Activated T-cell treated with anti-CD3 and anti-CD28 coated beads, Interleukin-2, amount 50 U/mL, for 4 hours (primary cell): ENCODE measurements around the gene DIABLO. TPM values are rescaled to one million over a fixed set of nuclear protein-coding genes. Genes with fewer than 3 reads are reported as not detected.

Experiments used
- ATAC-seq, 2 donors: fragments of 200-7000 bp; cut with Tn5 transposase; one replicate each; pipeline ENCODE4 v1.10.0; 2021
- DNase-seq: peaks from one replicate; pipeline ENCODE4 v3.0.0-alpha.2; 2020
- H3K27me3 Mint-ChIP-seq: one replicate; pipeline ENCODE4 v1.8.0; 2021; ENCODE audit warnings: low read depth, mixed read lengths
- H3K36me3 Mint-ChIP-seq: one replicate; pipeline ENCODE4 v1.8.0; 2022; ENCODE audit warnings: mixed read lengths; ENCODE audit not compliant: insufficient read depth
- H3K4me1 Mint-ChIP-seq: one replicate; pipeline ENCODE4 v1.8.0; 2021; ENCODE audit warnings: low read depth, mixed read lengths
- H3K4me3 Mint-ChIP-seq: one replicate; pipeline ENCODE4 v1.8.0; 2021; ENCODE audit warnings: mild to moderate bottlenecking, moderate library complexity, mixed read lengths
- H3K9me3 Mint-ChIP-seq: one replicate; pipeline ENCODE4 v1.8.0; 2021; ENCODE audit warnings: mixed read lengths
- total RNA-seq, 3 donors: library from RNA; stranded (reverse); gene quantifications; one replicate each; pipeline ENCODE4 v1.2.1, GENCODE V29; 2021

Gene DIABLO
- total RNA-seq, 3 donors from 2014 or later, result 66.4 to 75.3 (median 72.5) TPM

DNA sequence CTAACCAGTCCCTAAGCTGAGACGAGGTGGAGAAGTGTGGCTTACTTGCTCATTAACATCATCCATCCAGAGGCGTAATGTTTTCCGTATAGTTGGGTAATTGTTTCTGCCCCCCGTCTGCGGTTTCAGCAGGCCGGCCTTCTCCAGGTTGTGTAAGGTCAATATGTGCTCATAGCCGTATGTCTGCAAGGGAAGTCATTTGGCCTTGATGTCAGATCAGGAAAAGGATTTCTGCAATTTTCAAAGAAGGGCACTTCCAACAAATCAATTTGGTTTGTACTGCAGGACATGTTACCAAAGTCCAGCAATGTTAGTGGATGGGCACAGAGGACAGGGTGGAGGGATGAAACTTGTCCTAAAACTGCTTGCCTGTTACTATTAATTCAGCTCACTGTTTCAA, 9.9 kb upstream of the DIABLO start:
- H3K4me1 Mint-ChIP-seq, result peaks cover 6% of the 10 kb centered on the region
- H3K27me3 Mint-ChIP-seq, result no peaks in the 10 kb centered on the region
- no peaks in the 10 kb centered on the region for H3K9me3 Mint-ChIP-seq
- no peak overlapping the region for H3K4me3 Mint-ChIP-seq
- no peak for ATAC-seq
- no peak for DNase-seq
- H3K36me3 Mint-ChIP-seq, result peaks cover 30% of the 10 kb centered on the region

DNA sequence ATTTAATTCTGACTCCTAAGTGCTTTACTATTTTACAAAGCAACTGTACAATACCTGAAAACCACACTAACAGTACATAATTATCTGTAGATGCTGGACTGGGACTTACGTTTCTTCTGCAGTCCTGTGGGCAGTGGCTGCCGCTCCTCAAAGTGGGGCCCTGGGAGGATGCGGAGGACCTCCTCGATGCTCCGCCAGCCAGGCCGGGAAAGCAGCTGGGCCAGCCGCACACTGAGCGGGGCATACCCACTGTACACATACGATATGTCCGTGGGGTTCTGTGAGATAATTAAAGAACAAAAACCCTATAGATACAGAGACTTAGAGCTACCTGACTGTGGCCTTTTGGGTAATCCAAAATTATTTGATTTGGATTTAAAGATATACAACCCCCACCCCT, 6.8 kb upstream of the DIABLO start:
- ATAC-seq (no peak), DNase-seq (no peak)
- no peak overlapping the region for H3K4me3 Mint-ChIP-seq
- H3K9me3 Mint-ChIP-seq, result no peaks in the 10 kb centered on the region
- peaks cover 20% of the 10 kb centered on the region for H3K36me3 Mint-ChIP-seq
- peaks cover 7% of the 10 kb centered on the region for H3K4me1 Mint-ChIP-seq
- no peaks in the 10 kb centered on the region for H3K27me3 Mint-ChIP-seq

- no peaks in the 10 kb centered on the region for H3K27me3 Mint-ChIP-seq
- ATAC-seq, result no peak
- H3K4me1 Mint-ChIP-seq, result peaks cover 16% of the 10 kb centered on the region
- H3K36me3 Mint-ChIP-seq, result peaks cover 15% of the 10 kb centered on the region
- no peak overlapping the region for H3K4me3 Mint-ChIP-seq
- no peak for DNase-seq
- H3K9me3 Mint-ChIP-seq, result no peaks in the 10 kb centered on the region
Measured at GRCh38 chr12:122230798-122231197, 4.9 kb upstream of the DIABLO start.

- peak overlapping the region; percentile 70 for H3K4me3 Mint-ChIP-seq
- ATAC-seq (no peak), DNase-seq (no peak)
- H3K4me1 Mint-ChIP-seq, result peaks cover 35% of the 10 kb centered on the region
- peaks cover 20% of the 10 kb centered on the region for H3K36me3 Mint-ChIP-seq
- no peaks in the 10 kb centered on the region for H3K9me3 Mint-ChIP-seq
- no peaks in the 10 kb centered on the region for H3K27me3 Mint-ChIP-seq
Measured at GRCh38 chr12:122228092-122228491, 2.2 kb upstream of the DIABLO start.

DNA sequence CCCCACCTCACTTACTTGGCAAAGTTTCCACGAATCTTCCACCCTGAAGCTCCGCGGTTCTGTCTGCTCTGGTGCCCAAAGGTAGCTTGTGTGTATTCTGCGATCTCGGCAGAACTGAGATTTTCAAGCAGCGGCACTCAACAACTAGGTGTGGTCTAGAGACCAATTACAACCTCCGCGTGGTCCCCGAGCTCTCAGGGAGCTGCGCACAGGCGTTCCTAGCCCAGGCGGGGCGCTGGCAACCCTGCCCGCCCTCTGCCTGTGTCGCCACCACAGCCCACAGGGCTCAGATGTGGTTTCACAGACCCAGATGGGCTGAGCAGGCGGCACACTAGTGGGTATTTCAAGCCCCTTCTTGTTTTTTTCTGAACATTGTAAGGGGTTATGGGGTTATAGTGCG, 1.5 kb upstream of the DIABLO start:
- peak; percentile 30 for DNase-seq

DNA sequence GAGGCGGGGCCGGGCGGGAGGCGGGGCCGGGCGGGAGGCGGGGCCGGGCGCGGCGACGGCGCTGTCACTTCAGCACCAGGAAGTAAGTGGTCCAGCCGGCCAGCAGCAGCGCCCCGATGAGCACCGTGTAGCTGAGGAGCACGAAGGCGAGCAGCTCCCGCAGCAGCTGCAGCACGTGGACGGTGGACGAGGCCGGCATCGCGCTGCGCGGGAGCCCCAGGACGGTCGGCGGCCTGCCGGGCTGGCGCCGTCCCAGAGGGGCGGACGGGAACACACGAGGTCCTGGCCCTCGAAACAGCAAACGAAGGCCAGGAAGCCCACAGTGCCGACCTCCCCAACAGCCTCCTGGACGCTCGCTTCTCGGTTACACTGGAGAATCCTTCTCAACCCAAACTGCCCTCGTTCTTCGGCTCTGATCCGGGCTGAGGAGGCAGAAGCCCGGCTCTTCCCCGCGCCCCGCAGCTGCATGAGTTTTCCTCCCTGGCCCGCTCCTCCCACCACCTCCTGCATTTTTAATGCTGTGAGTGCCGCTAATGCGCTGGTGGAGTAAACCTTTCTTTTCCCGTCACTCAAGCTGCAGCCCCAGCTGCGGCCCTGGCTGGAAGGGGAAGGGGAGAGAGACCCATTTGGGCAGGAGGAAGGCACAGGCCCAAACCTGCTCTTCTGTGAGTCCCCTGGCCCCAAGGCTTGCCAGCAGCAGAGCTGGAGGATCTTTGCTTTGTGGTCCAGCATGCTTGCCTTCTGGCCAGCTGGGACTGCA, 694 bp upstream of the DIABLO start:
- Mint-ChIP-seq H3K4me3 (peak overlapping the region; percentile 70), H3K36me3 (peaks cover 27% of the 10 kb centered on the region), H3K27me3 (no peaks in the 10 kb centered on the region), H3K9me3 (no peaks in the 10 kb centered on the region), H3K4me1 (peaks cover 40% of the 10 kb centered on the region)
- peak; percentile 61 to 67 for ATAC-seq
- no peak for DNase-seq

More for the DNA sequence above, 1.5 kb upstream of the DIABLO start:
- peak overlapping the region; percentile 70 for H3K4me3 Mint-ChIP-seq
- H3K4me1 Mint-ChIP-seq, result peaks cover 40% of the 10 kb centered on the region
- peaks cover 21% of the 10 kb centered on the region for H3K36me3 Mint-ChIP-seq
- ATAC-seq, result no peak
- H3K27me3 Mint-ChIP-seq, result no peaks in the 10 kb centered on the region
- no peaks in the 10 kb centered on the region for H3K9me3 Mint-ChIP-seq

DNA sequence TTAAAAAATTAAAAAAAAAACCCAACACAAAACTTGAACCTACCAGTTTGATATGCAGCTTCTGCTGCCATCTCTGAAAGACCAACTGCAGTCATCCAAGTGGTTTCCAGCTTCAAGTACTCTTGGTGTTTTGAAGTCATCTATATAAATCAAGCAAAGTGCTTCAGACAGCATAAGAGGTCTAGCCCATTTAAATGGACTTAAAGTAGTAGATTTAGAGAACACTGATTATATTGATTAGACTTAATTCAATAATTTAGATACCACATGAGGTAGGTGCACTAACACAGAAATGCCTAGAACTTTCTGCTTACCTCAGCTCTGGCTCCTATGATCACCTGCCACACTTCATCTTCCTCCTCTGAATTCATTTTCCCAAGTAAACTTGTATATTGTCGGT, 9.4 kb downstream of the DIABLO start:
- Mint-ChIP-seq H3K27me3 (no peaks in the 10 kb centered on the region), H3K4me1 (peaks cover 6% of the 10 kb centered on the region), H3K4me3 (no peak overlapping the region), H3K9me3 (no peaks in the 10 kb centered on the region), H3K36me3 (peaks cover 30% of the 10 kb centered on the region)
- ATAC-seq (no peak), DNase-seq (no peak)

DNA sequence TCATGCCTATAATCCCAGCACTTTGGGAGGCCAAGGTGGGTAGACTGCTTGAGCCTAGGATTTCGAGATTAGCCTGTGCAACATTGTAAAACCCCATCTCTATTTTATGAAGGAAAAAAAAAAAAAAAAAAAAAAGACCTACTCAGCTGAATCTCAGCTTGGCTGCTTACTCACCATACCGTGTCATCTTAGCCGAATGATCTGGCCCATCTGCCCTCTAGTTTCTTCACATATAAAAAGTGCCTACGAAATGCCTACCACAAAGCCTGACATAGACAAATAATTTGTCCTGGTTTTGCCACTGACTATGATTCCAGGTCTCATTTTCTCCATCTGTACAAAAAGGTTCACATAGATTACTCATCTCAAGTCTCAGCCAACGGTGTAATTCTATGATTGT, 10.1 kb downstream of the DIABLO start:
- no peaks in the 10 kb centered on the region for H3K9me3 Mint-ChIP-seq
- H3K36me3 Mint-ChIP-seq, result peaks cover 25% of the 10 kb centered on the region
- peaks cover 4% of the 10 kb centered on the region for H3K4me1 Mint-ChIP-seq
- DNase-seq (no peak), ATAC-seq (no peak)
- H3K4me3 Mint-ChIP-seq, result no peak overlapping the region
- H3K27me3 Mint-ChIP-seq, result no peaks in the 10 kb centered on the region

DNA sequence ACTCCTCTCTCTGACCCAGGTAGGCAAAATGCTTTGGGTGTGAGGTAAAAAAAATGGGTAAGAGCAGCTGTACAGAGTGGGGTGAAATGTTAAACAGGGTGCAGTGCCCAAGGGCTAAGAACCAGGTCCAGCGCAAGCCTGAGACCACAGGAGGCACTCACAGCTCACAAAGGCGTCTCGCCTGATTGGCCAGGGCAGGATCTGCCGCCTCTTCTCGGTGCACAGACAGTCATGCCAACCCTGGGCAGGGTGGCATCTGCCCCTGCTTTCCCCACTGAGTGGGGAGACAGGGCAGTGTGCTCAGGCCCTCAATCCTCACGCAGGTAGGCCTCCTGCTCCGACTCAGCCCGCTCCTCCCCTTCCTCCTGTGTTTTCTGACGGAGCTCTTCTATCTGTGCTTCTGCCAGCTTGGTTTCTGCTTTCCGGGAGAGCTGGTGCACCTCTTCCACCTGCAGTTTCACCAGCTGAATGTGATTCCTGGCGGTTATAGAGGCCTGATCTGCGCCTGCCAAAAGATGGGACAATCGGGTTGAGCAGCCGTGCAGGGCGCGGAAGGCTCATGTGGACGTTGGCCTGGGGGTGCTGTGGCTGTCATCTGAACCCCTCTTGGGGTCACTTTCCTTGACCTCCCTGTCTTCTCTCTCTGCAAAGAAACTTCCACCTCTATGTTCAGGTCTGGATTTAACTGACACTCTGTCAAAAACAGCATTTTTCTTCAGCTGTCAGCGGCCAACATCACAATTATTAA, 17.6 kb downstream of the DIABLO start:
- Mint-ChIP-seq H3K9me3 (no peaks in the 10 kb centered on the region), H3K4me3 (no peak overlapping the region), H3K4me1 (peaks cover 7% of the 10 kb centered on the region), H3K27me3 (peaks cover 3% of the 10 kb centered on the region), H3K36me3 (peaks cover 24% of the 10 kb centered on the region)
- ATAC-seq, result no peak
- DNase-seq, result no peak

- ATAC-seq (no peak), DNase-seq (no peak)
- Mint-ChIP-seq H3K27me3 (peaks cover 3% of the 10 kb centered on the region), H3K9me3 (no peaks in the 10 kb centered on the region), H3K4me1 (peaks cover 9% of the 10 kb centered on the region), H3K36me3 (peaks cover 23% of the 10 kb centered on the region), H3K4me3 (no peak overlapping the region)
Measured at GRCh38 chr12:122207391-122207790, 18.5 kb downstream of the DIABLO start.

DNA sequence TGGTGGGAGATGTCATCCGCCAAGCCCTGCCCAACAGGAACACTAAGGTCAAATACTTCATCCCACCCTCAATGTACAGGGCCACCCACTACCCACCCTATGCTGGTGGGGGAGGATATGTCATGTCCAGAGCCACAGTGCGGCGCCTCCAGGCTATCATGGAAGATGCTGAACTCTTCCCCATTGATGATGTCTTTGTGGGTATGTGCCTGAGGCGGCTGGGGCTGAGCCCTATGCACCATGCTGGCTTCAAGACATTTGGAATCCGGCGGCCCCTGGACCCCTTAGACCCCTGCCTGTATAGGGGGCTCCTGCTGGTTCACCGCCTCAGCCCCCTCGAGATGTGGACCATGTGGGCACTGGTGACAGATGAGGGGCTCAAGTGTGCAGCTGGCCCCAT, 18.9 kb downstream of the DIABLO start:
- ATAC-seq, result no peak
- H3K4me1 Mint-ChIP-seq, result peaks cover 9% of the 10 kb centered on the region
- peaks cover 3% of the 10 kb centered on the region for H3K27me3 Mint-ChIP-seq
- no peak overlapping the region for H3K4me3 Mint-ChIP-seq
- no peaks in the 10 kb centered on the region for H3K9me3 Mint-ChIP-seq
- no peak for DNase-seq
- H3K36me3 Mint-ChIP-seq, result peaks cover 19% of the 10 kb centered on the region

DNA sequence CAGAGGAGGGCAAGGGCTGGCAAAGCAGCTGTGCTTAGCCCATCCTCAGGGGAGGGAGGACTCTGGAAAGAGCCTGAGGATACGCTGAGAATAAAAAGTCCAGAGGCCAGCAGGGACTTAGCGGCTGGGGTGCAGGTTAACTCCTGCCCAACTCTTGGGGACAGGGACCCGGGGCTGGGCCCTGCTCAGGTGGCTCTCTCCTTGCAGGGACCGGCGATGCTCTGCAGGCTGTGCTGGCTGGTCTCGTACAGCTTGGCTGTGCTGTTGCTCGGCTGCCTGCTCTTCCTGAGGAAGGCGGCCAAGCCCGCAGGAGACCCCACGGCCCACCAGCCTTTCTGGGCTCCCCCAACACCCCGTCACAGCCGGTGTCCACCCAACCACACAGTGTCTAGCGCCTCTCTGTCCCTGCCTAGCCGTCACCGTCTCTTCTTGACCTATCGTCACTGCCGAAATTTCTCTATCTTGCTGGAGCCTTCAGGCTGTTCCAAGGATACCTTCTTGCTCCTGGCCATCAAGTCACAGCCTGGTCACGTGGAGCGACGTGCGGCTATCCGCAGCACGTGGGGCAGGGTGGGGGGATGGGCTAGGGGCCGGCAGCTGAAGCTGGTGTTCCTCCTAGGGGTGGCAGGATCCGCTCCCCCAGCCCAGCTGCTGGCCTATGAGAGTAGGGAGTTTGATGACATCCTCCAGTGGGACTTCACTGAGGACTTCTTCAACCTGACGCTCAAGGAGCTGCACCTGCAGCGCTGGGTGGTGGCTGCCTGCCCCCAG, 19.6 kb downstream of the DIABLO start:
- Mint-ChIP-seq H3K27me3 (peaks cover 7% of the 10 kb centered on the region), H3K4me1 (peaks cover 9% of the 10 kb centered on the region), H3K4me3 (no peak overlapping the region), H3K9me3 (no peaks in the 10 kb centered on the region), H3K36me3 (peaks cover 18% of the 10 kb centered on the region)
- DNase-seq, result no peak
- ATAC-seq, result no peak

GRCh38 chr12:122205053-122205925, 20.6 kb downstream of the DIABLO start:
- no peak for ATAC-seq
- DNase-seq, result no peak
- Mint-ChIP-seq H3K36me3 (peaks cover 18% of the 10 kb centered on the region), H3K4me3 (peak overlapping the region; percentile 64), H3K27me3 (peaks cover 10% of the 10 kb centered on the region), H3K9me3 (no peaks in the 10 kb centered on the region), H3K4me1 (peaks cover 9% of the 10 kb centered on the region)
